Suprapubic skin (tissue), 4 donors: Measurements from ENCODE around the gene RSRC2. TPM values are rescaled to one million over a fixed set of nuclear protein-coding genes. Genes with fewer than 3 reads are reported as not detected.
"Not testable (repeated sequence)": the region's sequence is repeated elsewhere in the genome, so short reads cannot be mapped to it uniquely, and the experiment has no call there.

Experiments used
- DNase-seq, 2 donors: peaks; one replicate each; pipeline ENCODE4 v3.0.0-alpha.2; 2019; ENCODE audit warnings: low spot score in 2 of 2
- H3K27ac ChIP-seq: fragments of 200-600 bp; sonication (generic); one replicate; pipeline ENCODE4 v1.5.1; 2019
- H3K27me3 ChIP-seq: fragments of 200-600 bp; sonication (generic); one replicate; pipeline ENCODE4 v1.5.1; 2019
- H3K36me3 ChIP-seq: fragments of 200-600 bp; sonication (generic); one replicate; pipeline ENCODE4 v1.5.1; 2019
- H3K4me1 ChIP-seq: fragments of 200-600 bp; sonication (generic); one replicate; pipeline ENCODE4 v1.5.1; 2019
- H3K4me3 ChIP-seq: fragments of 200-600 bp; sonication (generic); one replicate; pipeline ENCODE4 v1.5.1; 2019; ENCODE audit warnings: mild to moderate bottlenecking
- H3K9me3 ChIP-seq: fragments of 200-600 bp; sonication (generic); one replicate; pipeline ENCODE4 v1.5.1; 2019
- CTCF ChIP-seq, 2 donors: fragments of 200-600 bp in 1 of 2; fragments of 450-650 bp in 1 of 2; sonication (generic) in 1 of 2; IDR thresholded peaks; one replicate each; pipeline ENCODE4 v1.5.1; 2016 to 2019; ENCODE audit warnings: antibody characterized with exemption in 2 of 2, mild to moderate bottlenecking in 1 of 2, moderate library complexity in 1 of 2
- EP300 ChIP-seq: sonication (generic); formaldehyde crosslinking; IDR thresholded peaks from one replicate; pipeline ENCODE4 v1.6.1; 2017; ENCODE audit warnings: antibody characterized with exemption
- POLR2A ChIP-seq, 2 donors: fragments of 450-650 bp; IDR thresholded peaks; one replicate each; pipeline ENCODE4 v1.6.1; 2017; ENCODE audit warnings: antibody characterized with exemption in 2 of 2, mild to moderate bottlenecking in 2 of 2, moderate library complexity in 2 of 2
- POLR2AphosphoS5 ChIP-seq, 3 donors: sonication (generic); formaldehyde crosslinking; IDR thresholded peaks; one replicate each; pipeline ENCODE4 v1.6.1; 2017; ENCODE audit warnings: antibody characterized with exemption in 3 of 3
- WGBS: methylation state at CpG from one replicate; pipeline ENCODE4 v1.1.5; 2018; 5-methylcytosine and 5-hydroxymethylcytosine counted together
- total RNA-seq, 4 donors: library from RNA; depleted of rRNA; stranded (reverse); fragments of >200 nt; gene quantifications; one replicate each; pipeline ENCODE4 v1.1.0, GENCODE V29; 2016

Gene RSRC2
- total RNA-seq, 4 donors from 2014 or later = 46.7 to 155 (median 53.5) TPM

DNA sequence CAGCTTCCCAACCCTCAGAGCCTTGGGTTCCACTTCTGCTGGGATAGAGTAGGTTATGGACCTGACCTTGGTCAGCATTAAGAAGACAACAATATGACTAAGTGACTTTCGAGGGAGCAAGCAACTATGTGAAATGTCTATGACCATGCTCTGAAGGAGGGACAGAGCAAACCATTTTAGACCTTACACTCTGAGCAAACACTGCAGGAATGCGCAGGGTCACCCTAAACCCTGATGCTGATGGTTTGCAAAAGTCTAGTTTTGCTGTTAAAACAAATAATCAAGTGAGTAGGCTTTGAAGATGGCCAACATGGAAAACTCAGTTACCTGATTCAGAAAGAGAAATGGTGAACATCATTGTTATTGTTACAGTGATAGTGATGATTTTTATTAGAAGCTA is 34.7 kb downstream of the RSRC2 start:
- no peaks in the 10 kb centered on the region for H3K4me1 ChIP-seq
- no peak overlapping the region for H3K4me3 ChIP-seq
- H3K36me3 ChIP-seq = peaks cover 60% of the 10 kb centered on the region
- no peak for DNase-seq
- 100% methylated on average over 2 of the region's 2 CpGs for WGBS
- no peaks in the 10 kb centered on the region for H3K9me3 ChIP-seq
- no peak overlapping the region for H3K27ac ChIP-seq
- no peak for TF ChIP-seq EP300
- TF ChIP-seq POLR2AphosphoS5 (IDR thresholded peaks at IDR 0.05) = no peak
- no peaks in the 10 kb centered on the region for H3K27me3 ChIP-seq

DNA sequence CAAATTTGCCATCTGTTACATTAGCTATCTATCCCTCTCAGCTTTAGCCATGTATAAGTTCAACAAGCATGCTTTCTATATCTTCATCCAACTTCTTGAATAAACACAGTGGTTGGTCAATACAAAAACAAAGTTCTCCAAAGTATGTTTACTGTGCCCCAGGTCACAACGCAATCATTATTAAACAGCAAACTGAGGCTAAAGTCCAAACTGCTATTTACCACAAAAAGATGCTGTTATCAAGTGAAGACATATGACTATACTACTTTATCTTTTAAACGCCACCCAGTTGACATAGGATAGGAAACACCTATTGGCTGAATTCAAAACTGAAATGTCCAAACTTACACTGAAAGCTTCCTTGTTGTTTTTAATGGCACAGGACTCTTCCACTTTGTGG is 37.7 kb downstream of the RSRC2 start:
- H3K36me3 ChIP-seq = peaks cover 82% of the 10 kb centered on the region
- no peak for TF ChIP-seq POLR2A (IDR thresholded peaks at IDR 0.05)
- no peak for TF ChIP-seq POLR2AphosphoS5 (IDR thresholded peaks at IDR 0.05)
- TF ChIP-seq CTCF (IDR thresholded peaks at IDR 0.05) = no peak
- no peak for TF ChIP-seq EP300
- WGBS = 95% methylated on average over 2 of the region's 2 CpGs

DNA sequence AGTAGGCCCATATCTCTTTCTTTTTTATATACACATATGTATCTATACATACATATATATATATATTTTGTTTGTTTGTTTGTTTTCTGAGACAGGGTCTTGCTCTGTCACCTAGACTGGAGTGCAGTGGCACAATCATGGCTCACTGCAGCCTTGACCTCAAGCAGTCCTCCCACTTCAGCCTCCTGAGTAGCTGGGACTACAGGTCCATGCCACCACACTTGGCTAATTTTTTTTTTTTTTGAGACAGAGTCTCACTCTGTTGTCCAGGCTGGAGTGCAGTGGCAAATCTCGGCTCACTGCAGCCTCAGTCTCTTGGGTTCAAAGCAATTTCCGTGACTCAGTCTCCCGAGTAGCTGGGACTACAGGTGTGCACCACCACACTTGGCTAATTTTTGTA is 38.9 kb downstream of the RSRC2 start:
- not testable (repeated sequence) for H3K9me3 ChIP-seq, H3K4me3 ChIP-seq, DNase-seq, H3K27ac ChIP-seq, H3K27me3 ChIP-seq, H3K4me1 ChIP-seq
- 100% methylated on average over 3 of the region's 3 CpGs for WGBS
- H3K36me3 ChIP-seq = peaks cover 91% of the 10 kb centered on the region

More for the DNA sequence above, 37.7 kb downstream of the RSRC2 start:
- H3K4me1 ChIP-seq = no peaks in the 10 kb centered on the region
- H3K27ac ChIP-seq = no peak overlapping the region
- no peak overlapping the region for H3K4me3 ChIP-seq
- no peaks in the 10 kb centered on the region for H3K9me3 ChIP-seq
- DNase-seq = no peak
- H3K27me3 ChIP-seq = no peaks in the 10 kb centered on the region

- peaks cover 92% of the 10 kb centered on the region for H3K36me3 ChIP-seq
- H3K4me1 ChIP-seq = no peaks in the 10 kb centered on the region
- DNase-seq = no peak
- no peak overlapping the region for H3K27ac ChIP-seq
- no peaks in the 10 kb centered on the region for H3K27me3 ChIP-seq
- TF ChIP-seq POLR2A (IDR thresholded peaks at IDR 0.05) = no peak
- no peak for TF ChIP-seq POLR2AphosphoS5 (IDR thresholded peaks at IDR 0.05)
- no peak for TF ChIP-seq CTCF (IDR thresholded peaks at IDR 0.05)
- no peak for TF ChIP-seq EP300
- H3K9me3 ChIP-seq = no peaks in the 10 kb centered on the region
- H3K4me3 ChIP-seq = no peak overlapping the region
- 92% methylated on average over 7 of the region's 7 CpGs for WGBS
Measured at GRCh38 chr12:122486805-122487426, 39.8 kb downstream of the RSRC2 start.

GRCh38 chr12:122486360-122486759 is 40.4 kb downstream of the RSRC2 start:
- not testable (repeated sequence) for H3K27ac ChIP-seq, H3K9me3 ChIP-seq, H3K27me3 ChIP-seq, H3K4me3 ChIP-seq, DNase-seq, H3K4me1 ChIP-seq
- peaks cover 92% of the 10 kb centered on the region for H3K36me3 ChIP-seq
- WGBS = 94% methylated on average over 6 of the region's 6 CpGs

DNA sequence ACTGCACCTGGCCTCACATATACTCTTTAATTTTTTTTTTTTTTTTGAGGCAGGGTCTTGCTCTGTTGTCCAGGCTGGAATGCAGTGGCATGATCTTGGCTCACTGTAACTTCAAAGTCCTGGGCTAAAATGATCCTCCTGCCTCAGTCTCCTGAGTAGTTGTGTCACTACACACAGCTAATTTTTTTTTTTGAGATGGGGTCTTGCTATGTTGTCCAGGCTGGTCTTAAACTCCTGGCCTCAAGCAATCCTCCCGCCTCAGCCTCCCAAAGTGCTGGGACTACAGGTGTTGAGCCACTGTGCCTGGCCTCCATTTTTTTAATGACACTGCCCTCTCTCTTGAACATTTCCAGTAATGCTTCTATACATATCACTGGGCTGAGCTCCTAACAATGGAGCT is 42.4 kb downstream of the RSRC2 start:
- not testable (repeated sequence) for H3K4me3 ChIP-seq, H3K4me1 ChIP-seq, DNase-seq, H3K9me3 ChIP-seq, H3K27ac ChIP-seq, H3K27me3 ChIP-seq
- peaks cover 92% of the 10 kb centered on the region for H3K36me3 ChIP-seq
- 100% methylated on average over 1 of the region's 1 CpG for WGBS

DNA sequence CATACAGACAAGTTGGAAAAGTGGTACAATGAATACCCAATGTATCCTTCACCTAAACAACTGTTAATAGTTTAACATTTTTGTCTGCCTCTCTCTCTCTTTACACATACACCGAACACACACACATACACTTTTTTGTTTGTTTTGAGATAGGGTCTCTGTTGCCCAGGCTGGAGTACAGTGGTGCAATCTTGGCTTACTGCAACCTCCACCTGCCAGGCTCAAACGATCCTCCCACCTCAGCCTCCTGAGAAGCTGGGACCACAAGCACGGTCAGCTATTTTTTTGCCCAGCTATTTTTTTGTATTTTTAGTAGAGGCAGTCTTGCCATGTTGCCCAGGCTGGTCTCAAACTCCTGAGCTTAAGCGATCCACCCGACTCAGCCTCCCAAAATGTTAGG is 42.8 kb downstream of the RSRC2 start:
- no peaks in the 10 kb centered on the region for H3K4me1 ChIP-seq
- H3K27me3 ChIP-seq = no peaks in the 10 kb centered on the region
- H3K36me3 ChIP-seq = peaks cover 92% of the 10 kb centered on the region
- no peak overlapping the region for H3K4me3 ChIP-seq
- WGBS = 96% methylated on average over 5 of the region's 5 CpGs
- H3K27ac ChIP-seq = no peak overlapping the region
- no peaks in the 10 kb centered on the region for H3K9me3 ChIP-seq
- TF ChIP-seq POLR2AphosphoS5 (IDR thresholded peaks at IDR 0.05) (no peak), EP300 (no peak), CTCF (IDR thresholded peaks at IDR 0.05) (no peak), POLR2A (IDR thresholded peaks at IDR 0.05) (no peak)
- DNase-seq = no peak
